ENCODE data around the gene FSTL5.

DNA sequence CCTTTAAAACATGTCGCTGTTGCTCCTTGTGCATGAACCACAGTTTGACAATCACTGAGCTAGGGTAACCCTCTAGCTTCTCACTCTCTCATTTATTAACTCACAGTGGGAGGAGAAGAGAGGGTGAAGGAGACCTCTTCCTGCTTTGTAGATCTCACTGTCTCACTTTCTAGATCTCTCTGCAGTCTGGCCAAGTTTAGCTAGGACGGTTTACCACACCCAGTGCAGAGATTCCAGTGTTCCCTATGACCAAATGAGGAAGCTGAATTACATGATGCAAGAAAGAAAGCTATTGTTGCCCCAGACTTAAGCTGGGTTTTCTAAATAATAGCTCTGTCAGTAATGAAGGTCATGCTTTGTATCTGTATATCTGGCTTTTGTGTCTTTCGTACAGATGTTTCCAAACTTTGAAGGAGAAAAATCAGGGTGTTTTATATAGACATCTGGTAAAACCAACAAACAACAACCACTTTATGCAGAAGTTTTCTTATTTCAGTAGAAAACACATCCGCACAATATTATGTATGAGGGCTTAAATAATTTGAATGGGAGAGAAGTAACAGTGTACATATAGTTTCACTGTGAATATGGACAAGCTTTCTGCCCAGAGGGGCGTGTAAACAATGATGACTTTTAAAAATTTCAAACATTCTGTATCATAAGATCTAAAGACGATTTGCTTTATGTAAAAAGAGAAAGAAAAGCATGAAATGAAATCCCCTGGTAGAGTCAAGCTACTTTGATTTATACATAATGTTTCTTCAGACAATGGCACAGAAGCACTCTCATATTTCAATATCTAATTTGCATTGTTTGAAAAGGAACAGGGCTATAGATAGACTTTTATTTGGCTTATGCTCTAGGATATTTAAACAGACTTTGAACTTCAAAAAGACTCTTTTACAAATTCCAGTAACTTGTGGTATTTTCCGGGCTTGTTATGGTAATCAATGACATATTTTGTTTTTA, 582.3 kb downstream of the FSTL5 start:
- TF ChIP-seq, protein P1, sequence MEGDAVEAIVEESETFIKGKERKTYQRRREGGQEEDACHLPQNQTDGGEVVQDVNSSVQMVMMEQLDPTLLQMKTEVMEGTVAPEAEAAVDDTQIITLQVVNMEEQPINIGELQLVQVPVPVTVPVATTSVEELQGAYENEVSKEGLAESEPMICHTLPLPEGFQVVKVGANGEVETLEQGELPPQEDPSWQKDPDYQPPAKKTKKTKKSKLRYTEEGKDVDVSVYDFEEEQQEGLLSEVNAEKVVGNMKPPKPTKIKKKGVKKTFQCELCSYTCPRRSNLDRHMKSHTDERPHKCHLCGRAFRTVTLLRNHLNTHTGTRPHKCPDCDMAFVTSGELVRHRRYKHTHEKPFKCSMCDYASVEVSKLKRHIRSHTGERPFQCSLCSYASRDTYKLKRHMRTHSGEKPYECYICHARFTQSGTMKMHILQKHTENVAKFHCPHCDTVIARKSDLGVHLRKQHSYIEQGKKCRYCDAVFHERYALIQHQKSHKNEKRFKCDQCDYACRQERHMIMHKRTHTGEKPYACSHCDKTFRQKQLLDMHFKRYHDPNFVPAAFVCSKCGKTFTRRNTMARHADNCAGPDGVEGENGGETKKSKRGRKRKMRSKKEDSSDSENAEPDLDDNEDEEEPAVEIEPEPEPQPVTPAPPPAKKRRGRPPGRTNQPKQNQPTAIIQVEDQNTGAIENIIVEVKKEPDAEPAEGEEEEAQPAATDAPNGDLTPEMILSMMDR (IDR thresholded peaks at IDR 0.05; ENCODE audit: low read length): no peak
- TF ChIP-seq EZH2 (optimal IDR thresholded peaks at IDR 0.05; ENCODE audit: low read depth, low read length) (no peak), EZH2phosphoT487 (IDR thresholded peaks at IDR 0.05; ENCODE audit: low read length) (no peak)
